Measurements from ENCODE around the gene CALML6.

The CALML6 gene

GRCh38 chr1:1898246-1898933 lies 16.7 kb upstream of the CALML6 start:
- no peak for DNase-seq (ENCODE audit: insufficient read length, low spot score)
- no peak for TF ChIP-seq POLR2A (IDR thresholded peaks at IDR 0.05; ENCODE audit: low read depth, low read length)
- no peak for FAIRE-seq

DNA sequence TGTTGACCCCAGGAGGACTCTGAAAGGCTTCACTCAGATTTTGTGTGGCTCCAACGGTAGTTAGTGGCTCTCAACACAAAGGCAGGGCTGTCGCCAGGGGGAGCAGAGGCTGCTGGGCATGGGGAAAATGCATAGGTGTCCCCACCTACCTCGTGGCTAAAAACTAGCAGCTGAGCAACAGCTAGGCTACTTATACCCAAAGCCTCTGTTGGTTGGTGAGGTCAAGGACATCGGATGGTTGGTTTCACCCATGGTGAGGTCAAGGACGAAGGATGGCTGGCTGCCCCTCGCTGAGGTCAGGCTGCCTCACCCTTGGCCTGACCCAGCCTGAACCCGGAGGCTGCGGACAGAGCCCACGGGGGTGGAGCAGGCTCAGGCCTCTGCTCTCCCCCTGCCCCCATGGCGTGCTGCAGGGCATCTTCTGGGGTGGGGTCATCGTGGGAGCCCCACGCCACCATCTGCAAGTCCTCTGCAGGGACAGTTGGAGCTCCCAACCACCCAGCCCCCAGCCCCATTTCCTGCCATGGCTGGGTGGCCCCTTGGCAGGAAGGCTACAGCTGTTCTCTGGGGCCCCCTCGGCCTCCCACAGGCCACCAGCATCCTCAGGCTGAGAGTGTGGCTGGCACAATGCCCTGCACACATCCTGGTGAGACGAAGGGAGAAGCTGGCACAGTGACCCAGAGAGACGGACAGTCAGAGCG lies 15.6 kb upstream of the CALML6 start:
- no peak for TF ChIP-seq POLR2A (IDR thresholded peaks at IDR 0.05; ENCODE audit: low read depth, low read length)
- DNase-seq (ENCODE audit: insufficient read length, low spot score) (no peak), FAIRE-seq (no peak)

DNA sequence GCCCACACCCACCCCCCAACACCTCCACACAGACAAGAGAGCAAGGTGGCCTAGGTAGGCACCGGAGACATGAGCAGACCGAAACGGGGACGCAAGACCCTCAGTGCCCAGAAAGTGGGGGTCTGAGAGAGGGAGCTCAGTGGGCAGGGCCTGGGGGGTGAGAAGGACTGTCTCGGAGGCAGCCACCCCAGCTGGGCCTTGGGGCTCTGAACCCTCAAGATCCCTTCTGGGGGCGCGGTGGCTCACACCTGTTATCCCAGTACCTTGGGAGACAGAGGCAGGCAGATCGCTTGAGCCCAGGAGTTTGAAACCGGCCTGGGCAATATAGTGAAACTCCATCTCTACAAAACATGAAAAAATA lies 15.1 kb upstream of the CALML6 start:
- TF ChIP-seq POLR2A (IDR thresholded peaks at IDR 0.05; ENCODE audit: low read depth, low read length) = no peak
- no peak for FAIRE-seq
- no peak for DNase-seq (ENCODE audit: insufficient read length, low spot score)

DNA sequence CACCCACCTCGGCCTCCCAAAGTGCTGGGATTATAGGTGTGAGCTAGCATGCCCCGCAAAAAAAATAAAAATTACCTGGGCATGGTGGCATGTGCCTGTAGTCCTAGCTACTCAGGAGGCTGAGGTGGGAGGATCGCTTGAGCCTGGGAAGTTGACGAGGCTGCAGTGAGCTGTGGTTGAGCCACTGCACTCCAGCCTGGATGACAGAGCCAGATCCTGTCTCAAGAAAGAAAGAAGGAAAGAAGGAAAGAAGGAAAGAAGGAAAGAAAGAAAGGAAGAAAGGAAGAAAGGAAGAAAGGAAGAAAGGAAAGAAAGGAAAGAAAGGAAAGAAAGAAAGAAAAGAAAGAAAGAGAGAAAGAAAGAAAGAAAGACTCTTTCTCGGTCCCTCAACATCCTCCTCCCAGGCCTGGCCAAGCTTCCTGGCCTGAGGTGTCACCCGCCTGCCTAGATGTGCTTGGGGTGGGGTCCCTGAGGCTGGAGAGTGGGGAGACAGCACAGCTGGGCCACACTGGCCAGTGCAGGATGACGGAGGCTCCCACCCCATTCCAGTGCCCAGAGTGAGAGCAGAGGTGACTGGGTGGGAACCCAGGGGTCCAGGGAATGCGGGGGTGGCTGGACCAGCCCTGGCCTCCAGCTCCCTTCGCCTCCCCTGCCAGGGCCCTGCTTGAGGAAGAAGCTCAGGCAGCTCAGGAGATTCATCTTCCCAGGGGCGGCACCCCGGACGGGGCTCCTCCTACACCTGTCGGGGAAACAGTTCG lies 14.0 kb upstream of the CALML6 start:
- DNase-seq (ENCODE audit: insufficient read length, low spot score) = no peak
- FAIRE-seq = no peak
- TF ChIP-seq POLR2A (IDR thresholded peaks at IDR 0.05; ENCODE audit: low read depth, low read length) = no peak

GRCh38 chr1:1901641-1902294 lies 13.3 kb upstream of the CALML6 start:
- TF ChIP-seq POLR2A (IDR thresholded peaks at IDR 0.05; ENCODE audit: low read depth, low read length) = no peak
- FAIRE-seq (no peak), DNase-seq (ENCODE audit: insufficient read length, low spot score) (no peak)

DNA sequence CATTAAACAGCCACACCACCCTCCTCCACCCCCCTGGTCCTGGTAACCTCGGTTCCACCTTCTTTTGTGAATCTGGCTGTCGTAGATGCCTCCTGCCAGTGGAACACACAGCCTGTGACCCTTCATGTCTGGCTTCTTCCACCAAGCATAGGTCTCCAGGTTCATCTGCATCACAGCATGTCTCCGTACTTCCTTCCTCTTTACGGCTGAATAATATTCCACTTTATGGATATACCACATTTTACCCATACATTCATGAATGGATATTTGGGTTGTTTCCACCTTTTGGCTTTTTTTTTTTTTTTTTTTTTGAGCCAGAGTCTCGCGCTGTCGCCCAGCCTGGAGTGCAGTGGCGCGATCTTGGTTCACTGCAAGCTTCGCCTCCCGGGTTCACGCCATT lies 11.8 kb upstream of the CALML6 start:
- no peak for TF ChIP-seq POLR2A (IDR thresholded peaks at IDR 0.05; ENCODE audit: low read depth, low read length)
- DNase-seq (ENCODE audit: insufficient read length, low spot score) (no peak), FAIRE-seq (no peak)

GRCh38 chr1:1906185-1907097 lies 8.6 kb upstream of the CALML6 start:
- peak; percentile 90 for FAIRE-seq
- DNase-seq (ENCODE audit: insufficient read length, low spot score) = peak; percentile 81
- TF ChIP-seq POLR2A (IDR thresholded peaks at IDR 0.05; ENCODE audit: low read depth, low read length) = no peak

DNA sequence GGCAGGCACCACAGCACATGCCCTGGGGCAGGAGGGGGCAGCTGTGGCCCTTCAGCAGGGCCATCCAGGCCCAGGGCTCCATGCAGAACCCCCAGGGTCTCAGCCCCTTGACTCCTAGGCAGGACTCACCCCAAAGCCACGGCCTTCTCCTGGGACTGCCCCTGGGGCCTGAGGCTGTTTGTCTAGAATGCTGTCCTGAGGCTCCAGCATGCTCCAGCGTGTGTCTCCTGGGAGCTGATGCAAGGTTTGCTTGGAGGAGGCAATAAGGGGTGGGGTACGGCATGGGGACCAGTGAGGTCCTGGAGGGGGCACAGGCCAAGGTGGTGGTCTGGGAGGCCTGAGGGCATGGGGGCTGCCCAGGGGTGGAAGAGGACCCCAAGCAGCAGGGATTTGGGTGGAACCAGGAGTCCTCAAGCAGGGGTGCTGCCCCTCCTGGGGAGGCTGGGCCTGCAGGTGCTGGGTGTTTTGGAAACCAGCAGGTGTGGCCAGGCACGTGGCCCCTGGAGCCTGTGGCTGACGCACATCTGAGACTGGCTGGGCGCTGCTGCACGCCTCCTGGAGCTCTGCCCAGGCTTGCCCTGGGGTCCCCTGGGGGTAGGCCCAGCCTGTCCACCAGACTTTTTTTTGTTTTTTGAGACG lies 7.8 kb upstream of the CALML6 start:
- no peak for FAIRE-seq
- no peak for TF ChIP-seq POLR2A (IDR thresholded peaks at IDR 0.05; ENCODE audit: low read depth, low read length)
- no peak for DNase-seq (ENCODE audit: insufficient read length, low spot score)

GRCh38 chr1:1908506-1908791 lies 6.6 kb upstream of the CALML6 start:
- DNase-seq (ENCODE audit: insufficient read length, low spot score) (no peak), FAIRE-seq (no peak)
- TF ChIP-seq POLR2A (IDR thresholded peaks at IDR 0.05; ENCODE audit: low read depth, low read length) = no peak

DNA sequence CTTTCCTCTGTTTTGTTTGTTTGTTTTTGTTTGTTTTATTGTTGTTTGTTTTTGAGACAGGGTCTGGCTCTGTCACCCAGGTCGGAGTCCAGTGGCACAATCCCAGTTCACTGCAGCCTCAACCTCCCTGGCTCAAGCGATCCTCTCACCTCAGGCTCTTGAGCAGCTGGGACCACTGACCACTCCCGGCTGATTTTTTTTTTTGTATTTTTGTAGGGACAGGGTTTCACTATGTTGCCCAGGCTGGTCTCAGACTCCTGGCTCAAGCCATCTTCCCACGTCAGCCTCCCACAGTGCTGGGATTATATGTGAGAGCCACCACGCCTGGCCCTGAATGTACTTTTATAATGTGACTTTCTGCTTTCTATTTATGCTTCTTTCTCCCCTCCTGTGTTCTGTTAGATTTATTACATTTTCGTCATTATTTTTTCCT lies 5.0 kb upstream of the CALML6 start:
- DNase-seq (ENCODE audit: insufficient read length, low spot score) (no peak), FAIRE-seq (no peak)
- TF ChIP-seq POLR2A (IDR thresholded peaks at IDR 0.05; ENCODE audit: low read depth, low read length) = no peak

DNA sequence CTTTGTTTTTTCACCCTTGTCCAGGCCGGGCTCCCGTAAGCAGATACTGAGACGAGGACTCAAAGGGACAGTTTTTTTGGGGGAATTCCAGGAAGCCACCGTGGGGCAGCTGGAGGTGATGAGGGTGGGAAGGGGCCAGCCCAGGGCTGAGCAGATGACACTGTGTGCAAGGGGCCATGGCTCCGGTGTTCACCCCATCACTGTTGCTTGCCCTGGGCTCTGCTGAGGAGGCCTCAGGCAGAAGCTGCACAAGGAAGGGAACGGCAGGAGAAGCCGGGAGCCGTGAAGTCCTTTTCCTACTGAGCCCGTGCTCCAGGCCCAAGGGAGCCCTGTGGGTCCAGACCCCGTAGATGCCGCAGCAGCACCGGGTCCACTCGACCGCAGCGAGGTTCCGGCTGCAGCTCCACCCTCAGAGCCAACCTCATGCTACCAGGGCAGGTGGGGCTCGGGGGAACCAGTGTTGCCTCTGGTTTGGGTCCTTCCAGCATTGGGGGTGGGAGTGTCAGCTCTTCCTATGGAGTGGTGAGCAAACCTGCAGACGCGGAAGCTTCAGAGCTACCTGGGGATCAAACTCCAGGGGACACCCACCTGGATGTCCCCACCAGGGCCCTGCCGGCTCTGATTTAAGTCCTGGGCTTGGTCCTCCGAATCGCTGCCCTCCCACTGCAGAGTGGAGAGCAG lies 4.3 kb upstream of the CALML6 start:
- DNase-seq (ENCODE audit: insufficient read length, low spot score) (no peak), FAIRE-seq (no peak)
- no peak for TF ChIP-seq POLR2A (IDR thresholded peaks at IDR 0.05; ENCODE audit: low read depth, low read length)

- DNase-seq (ENCODE audit: insufficient read length, low spot score) (no peak), FAIRE-seq (no peak)
- TF ChIP-seq POLR2A (IDR thresholded peaks at IDR 0.05; ENCODE audit: low read depth, low read length) = no peak
Observed at GRCh38 chr1:1911350-1912041, 3.6 kb upstream of the CALML6 start.

Measured in H54 (cell line).